Suprapubic skin (tissue), 3 donors: ENCODE data around the gene CSNK2A2.

Experiments used
- EP300 ChIP-seq: sonication (generic); formaldehyde crosslinking; IDR thresholded peaks from one replicate; pipeline ENCODE4 v1.6.1; 2017; ENCODE audit warnings: antibody characterized with exemption
- POLR2A ChIP-seq, 2 donors: fragments of 450-650 bp; IDR thresholded peaks; one replicate each; pipeline ENCODE4 v1.6.1; 2017; ENCODE audit warnings: antibody characterized with exemption in 2 of 2, mild to moderate bottlenecking in 2 of 2, moderate library complexity in 2 of 2
- TF ChIP-seq, protein P1 (sequence below), 2 donors: fragments of 200-600 bp in 1 of 2; fragments of 450-650 bp in 1 of 2; sonication (generic) in 1 of 2; IDR thresholded peaks; one replicate each; pipeline ENCODE4 v1.5.1; 2016 to 2019; ENCODE audit warnings: antibody characterized with exemption in 2 of 2, mild to moderate bottlenecking in 1 of 2, moderate library complexity in 1 of 2

DNA sequence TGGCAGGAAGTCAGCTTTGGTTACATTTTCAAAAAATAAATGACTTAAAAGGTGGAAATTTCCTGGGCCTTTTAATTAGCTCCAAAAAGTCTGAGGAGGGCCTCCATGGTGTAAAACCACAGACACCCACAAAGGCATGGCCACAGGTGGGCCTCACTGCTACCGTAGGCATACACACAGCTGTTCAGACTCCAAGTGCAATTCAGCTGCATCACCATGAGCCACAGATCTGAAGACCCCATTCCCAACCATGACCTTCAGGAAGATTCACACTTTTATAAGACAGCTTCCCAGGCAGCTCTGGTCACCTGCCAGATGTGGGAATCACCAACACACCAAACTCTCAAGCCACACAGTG is 20.6 kb downstream of the CSNK2A2 start:
- TF ChIP-seq, protein P1, sequence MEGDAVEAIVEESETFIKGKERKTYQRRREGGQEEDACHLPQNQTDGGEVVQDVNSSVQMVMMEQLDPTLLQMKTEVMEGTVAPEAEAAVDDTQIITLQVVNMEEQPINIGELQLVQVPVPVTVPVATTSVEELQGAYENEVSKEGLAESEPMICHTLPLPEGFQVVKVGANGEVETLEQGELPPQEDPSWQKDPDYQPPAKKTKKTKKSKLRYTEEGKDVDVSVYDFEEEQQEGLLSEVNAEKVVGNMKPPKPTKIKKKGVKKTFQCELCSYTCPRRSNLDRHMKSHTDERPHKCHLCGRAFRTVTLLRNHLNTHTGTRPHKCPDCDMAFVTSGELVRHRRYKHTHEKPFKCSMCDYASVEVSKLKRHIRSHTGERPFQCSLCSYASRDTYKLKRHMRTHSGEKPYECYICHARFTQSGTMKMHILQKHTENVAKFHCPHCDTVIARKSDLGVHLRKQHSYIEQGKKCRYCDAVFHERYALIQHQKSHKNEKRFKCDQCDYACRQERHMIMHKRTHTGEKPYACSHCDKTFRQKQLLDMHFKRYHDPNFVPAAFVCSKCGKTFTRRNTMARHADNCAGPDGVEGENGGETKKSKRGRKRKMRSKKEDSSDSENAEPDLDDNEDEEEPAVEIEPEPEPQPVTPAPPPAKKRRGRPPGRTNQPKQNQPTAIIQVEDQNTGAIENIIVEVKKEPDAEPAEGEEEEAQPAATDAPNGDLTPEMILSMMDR (IDR thresholded peaks at IDR 0.05) = no peak
- no peak for TF ChIP-seq EP300
- no peak for TF ChIP-seq POLR2A (IDR thresholded peaks at IDR 0.05)
